Body of pancreas (tissue), 4 donors: ENCODE results near the gene POR.

Source experiments
- CTCF ChIP-seq, 7 experiments: fragments of 450-650 bp in 4 of 7; fragments of 200-600 bp in 3 of 7; sonication (generic) in 3 of 7; IDR thresholded peaks; one replicate each; pipeline ENCODE4 v1.5.1; 2016 to 2019; ENCODE audit warnings: antibody characterized with exemption in 7 of 7
- POLR2A ChIP-seq, 3 donors: fragments of 450-650 bp; IDR thresholded peaks; one replicate each; pipeline ENCODE4 v1.6.1; 2016; ENCODE audit warnings: antibody characterized with exemption in 3 of 3, mild to moderate bottlenecking in 2 of 3

- TF ChIP-seq CTCF (IDR thresholded peaks at IDR 0.05) (no peak), POLR2A (IDR thresholded peaks at IDR 0.05) (no peak)
Observed at GRCh38 chr7:75971309-75971960, 56.5 kb downstream of the POR start.
